HG03066 (cell line): ENCODE measurements around the gene CCR5.

ENCODE experiments used
- ATAC-seq: cut with Tn5 transposase; IDR thresholded peaks from one replicate; pipeline ENCODE4 v1.9.1; 2021; ENCODE audit warnings: low read depth; ENCODE audit not compliant: unreplicated experiment

Gene CCR5

GRCh38 chr3:46356909-46357308, 13.8 kb upstream of the CCR5 start:
- no peak for ATAC-seq

- no peak for ATAC-seq
Observed at GRCh38 chr3:46358466-46358865, 12.3 kb upstream of the CCR5 start.

- peak; percentile 62 for ATAC-seq
Observed at GRCh38 chr3:46359733-46360493, 10.8 kb upstream of the CCR5 start.

GRCh38 chr3:46360907-46361306, 9.8 kb upstream of the CCR5 start:
- no peak for ATAC-seq

- ATAC-seq, result no peak
Observed at GRCh38 chr3:46361408-46362283, 9.1 kb upstream of the CCR5 start.

GRCh38 chr3:46365041-46365440, 5.7 kb upstream of the CCR5 start:
- ATAC-seq, result no peak

GRCh38 chr3:46365737-46366524, 4.8 kb upstream of the CCR5 start:
- ATAC-seq, result no peak

- no peak for ATAC-seq
Observed at GRCh38 chr3:46367811-46368210, 2.9 kb upstream of the CCR5 start.

- ATAC-seq, result no peak
Observed at GRCh38 chr3:46368569-46368968, 2.2 kb upstream of the CCR5 start.

GRCh38 chr3:46369151-46369550, 1.6 kb upstream of the CCR5 start:
- ATAC-seq, result no peak

GRCh38 chr3:46369675-46370132, 1.0 kb upstream of the CCR5 start:
- ATAC-seq, result no peak

- ATAC-seq, result no peak
Observed at GRCh38 chr3:46371519-46372340, 984 bp downstream of the CCR5 start.

- ATAC-seq, result no peak
Observed at GRCh38 chr3:46372492-46373359, 2.0 kb downstream of the CCR5 start.

- no peak for ATAC-seq
Observed at GRCh38 chr3:46374755-46375154, 4.0 kb downstream of the CCR5 start.

GRCh38 chr3:46375218-46375617, 4.5 kb downstream of the CCR5 start:
- ATAC-seq, result no peak

GRCh38 chr3:46375814-46376213, 5.1 kb downstream of the CCR5 start:
- no peak for ATAC-seq

GRCh38 chr3:46378426-46378942, 7.7 kb downstream of the CCR5 start:
- no peak for ATAC-seq

- no peak for ATAC-seq
Observed at GRCh38 chr3:46380471-46381221, 9.9 kb downstream of the CCR5 start.
